Transverse colon (tissue), 3 donors: ENCODE data around the gene PLXDC2.

ENCODE experiments used
- CTCF ChIP-seq, 5 experiments: fragments of 200-600 bp in 3 of 5; fragments of 450-650 bp in 2 of 5; sonication (generic) in 3 of 5; IDR thresholded peaks; 1 replicate in 2 of 5; 2 replicates in 3 of 5; pipeline ENCODE4 v1.5.1; 2016 to 2017; ENCODE audit warnings: antibody characterized with exemption in 5 of 5, inconsistent platforms in 3 of 5, mild to moderate bottlenecking in 2 of 5, moderate library complexity in 1 of 5
- POLR2A ChIP-seq: fragments of 450-650 bp; IDR thresholded peaks from one replicate; pipeline ENCODE4 v1.6.1; 2016; ENCODE audit warnings: antibody characterized with exemption, mild to moderate bottlenecking, moderate library complexity

- TF ChIP-seq POLR2A = no peak
- no peak for TF ChIP-seq CTCF (IDR thresholded peaks at IDR 0.05)
These were observed 498.2 kb downstream of the PLXDC2 start for GRCh38 chr10:20314431-20314830.
